NCI-H446 (cell line): ENCODE data around the gene CASP8AP2.
A peak's percentile ranks its signal among the peaks of the same experiment; 100 is the strongest.
"Not testable (repeated sequence)": the region's sequence is repeated elsewhere in the genome, so short reads cannot be mapped to it uniquely, and the experiment has no call there.

Source experiments
- DNase-seq, 2 experiments: peaks; one replicate each; lab custom pipeline; 2025; lab: John Stamatoyannopoulos, UW

Gene CASP8AP2

DNA sequence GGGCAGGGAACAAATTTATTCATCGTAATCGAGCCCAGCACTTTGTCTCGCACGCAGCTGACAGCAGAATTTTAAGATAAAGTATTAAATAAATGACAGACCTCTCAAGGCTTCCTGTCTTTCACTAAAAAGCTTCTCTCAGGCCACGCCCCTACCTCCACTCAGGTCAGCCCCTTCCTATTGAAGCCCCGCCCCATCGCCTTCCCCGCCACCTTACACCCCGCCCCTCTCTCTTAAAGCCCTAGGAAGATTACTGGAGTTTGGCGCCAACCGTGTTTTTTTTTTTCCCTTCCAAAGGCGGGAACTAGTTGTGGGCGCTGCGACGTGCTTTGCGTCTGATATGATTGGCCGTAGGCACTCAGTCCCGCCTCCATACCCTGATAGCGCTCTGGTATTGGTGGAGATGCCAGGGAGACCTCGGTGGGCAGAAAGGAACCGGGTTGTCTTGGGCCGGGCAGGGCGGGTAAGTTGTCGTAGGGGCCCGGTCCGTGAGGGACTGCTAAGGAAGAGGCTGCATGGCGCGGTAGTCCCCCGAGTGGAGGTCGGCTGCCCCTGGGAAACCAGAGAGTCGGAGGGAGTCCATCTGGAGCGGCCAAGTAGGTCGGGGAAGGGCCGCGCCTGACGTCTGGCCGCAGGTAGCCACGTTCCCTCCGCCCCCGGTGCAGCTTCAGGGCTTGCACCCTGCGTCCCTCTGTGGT is at the start of gene CASP8AP2:
TSS of gene CASP8AP2 (plus strand) at position 409 of the 698 bp plus-strand sequence.
- peak; percentile 94 to 97 for DNase-seq

DNA sequence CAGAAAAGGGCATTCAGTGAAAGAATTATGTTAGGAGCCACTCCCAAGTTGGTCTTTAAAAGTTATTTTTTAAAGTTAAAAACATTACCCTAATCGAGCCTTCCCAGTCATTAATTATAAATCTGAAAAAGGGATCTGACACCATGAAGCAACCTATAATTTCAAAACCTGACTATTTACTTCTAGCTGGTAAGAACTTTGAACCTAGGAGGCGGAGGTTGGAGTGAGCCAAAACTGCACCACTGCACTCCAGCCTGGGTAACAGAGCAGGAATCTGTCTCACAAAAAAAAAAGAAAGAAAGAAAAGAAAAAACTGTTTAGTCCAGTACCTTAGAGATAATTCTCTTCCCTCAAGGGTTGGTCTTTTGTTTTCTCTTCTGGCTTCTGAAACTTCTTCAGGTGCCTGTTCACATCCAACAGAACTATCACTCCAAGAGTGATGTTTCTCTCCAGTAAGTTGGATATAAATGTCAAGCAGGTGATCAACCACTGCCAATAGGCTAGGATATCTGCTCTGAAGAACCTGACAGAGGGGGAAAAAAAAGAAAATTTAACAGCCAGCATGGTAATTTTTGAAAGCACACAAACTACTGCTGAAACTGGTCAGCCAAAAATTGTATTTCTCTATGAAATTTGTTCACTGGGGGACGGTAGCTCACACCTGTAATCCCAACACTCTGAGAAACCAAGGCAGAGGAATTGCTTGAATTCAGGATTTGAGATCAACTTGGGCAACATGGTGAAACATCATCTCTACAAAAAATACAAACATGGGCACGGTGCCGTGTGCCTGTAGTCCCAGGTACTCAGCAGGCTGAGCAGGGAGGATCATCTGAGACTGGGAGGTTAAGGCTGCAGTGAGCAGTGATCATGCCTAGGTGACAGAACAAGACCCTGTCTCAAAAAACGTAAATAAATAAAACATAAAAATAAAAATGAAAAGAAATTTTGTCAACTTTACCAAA is 48.3 kb upstream of the CASP8AP2 start:
- no peak for DNase-seq

DNA sequence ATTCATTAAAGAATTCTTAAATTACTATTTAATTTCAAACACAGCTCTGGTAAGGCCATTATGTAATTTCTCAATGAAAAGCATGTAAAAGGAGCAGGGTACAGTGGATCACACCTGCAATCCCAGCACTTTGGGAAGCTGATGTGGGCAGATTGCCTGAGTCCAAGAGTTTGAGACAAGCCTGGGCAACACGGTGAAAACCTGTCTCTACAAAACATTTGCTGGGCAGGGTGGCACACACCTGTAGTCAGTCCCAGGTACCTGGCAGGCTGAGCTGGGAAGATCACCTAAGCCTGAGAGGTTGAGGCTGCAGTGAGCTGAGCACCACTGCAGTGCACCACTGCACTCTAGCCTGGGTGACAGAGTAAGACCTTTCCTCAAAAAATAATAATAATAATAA is 47.5 kb upstream of the CASP8AP2 start:
- DNase-seq, result no peak

DNA sequence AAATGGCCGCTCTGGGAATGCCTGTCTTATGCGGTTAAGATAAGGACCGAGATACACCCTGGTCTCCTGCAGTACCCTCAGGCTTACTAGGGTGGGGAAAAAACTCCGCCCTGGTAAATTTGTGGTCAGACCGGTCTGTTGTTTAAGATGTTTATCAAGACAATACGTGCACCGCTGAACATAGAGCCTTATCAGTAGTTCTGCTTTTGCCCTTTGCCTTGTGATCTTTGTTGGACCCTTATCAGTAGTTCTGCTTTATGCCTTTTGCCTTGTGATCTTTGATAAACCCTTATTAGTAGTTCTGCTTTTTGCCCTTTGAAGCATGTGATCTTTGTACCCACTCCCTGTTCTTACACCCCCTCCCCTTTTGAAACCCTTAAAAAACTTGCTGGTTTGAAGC is 46.4 kb upstream of the CASP8AP2 start:
- DNase-seq, result not testable (repeated sequence)

DNA sequence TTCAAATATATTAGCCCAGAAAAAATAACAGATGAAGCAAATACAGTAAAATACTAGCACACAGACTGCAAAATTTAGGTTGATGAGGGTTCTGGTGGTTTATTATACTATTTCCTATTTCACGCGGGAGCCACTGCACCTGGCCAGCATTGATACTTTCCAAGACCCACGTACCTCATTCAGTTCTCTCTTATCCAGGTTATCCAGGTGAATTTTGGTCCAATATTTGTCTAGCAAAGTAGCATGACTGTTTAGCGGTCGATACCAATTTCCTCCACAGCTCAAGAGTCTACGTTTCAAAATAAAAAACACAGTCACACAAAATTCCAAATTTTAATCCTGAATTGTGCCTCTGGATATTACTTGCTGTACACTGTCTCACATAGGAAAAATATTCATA is 44.8 kb upstream of the CASP8AP2 start:
- no peak for DNase-seq

DNA sequence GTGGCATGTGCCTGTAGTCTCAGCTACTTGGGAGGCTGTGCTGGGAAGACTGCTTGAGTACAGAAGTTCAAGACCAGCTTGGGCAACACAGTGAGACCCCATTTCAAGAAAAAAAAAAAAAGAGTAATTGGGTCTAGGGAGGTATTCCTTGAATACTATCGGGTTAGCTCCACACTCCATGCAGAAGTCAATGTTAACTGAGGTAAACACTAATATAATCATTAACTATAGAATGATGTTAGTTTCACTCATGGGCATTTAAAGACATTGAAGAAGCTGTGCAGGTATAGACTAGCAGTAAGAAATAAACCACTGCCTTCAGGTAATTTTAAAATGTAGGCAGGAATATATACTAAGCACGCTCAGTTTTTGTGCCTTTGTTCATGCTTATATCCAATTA is 42.7 kb upstream of the CASP8AP2 start:
- no peak for DNase-seq

DNA sequence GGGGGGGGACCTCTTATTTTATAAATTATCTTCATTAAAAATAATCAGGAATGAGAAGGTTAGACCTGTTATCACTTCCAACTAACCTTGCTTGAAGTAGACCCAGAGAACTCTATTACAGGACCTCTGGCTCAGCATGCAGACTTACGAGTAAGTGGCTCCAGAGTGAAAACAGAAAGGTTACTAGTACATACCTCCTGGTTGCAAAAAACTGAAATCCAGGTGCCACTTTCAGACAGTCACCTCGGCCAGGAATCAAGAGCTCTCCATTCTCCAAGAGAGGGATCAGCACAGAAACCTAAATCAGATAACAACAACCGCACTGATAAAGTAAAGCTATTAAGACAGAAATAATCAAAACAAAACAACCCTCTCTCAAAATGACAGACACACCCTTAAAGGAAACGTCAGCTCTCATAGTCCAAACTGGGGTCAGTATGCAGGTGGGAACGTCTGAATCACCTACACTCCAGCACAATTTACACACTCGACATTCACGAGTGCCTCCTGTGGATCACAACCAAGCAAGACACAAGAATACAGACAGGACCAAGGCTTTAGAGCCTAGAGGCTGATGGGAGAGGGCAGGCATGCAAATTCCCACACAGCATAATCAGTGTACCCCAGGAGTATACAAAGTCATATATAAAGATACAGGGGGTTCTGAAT is 41.9 kb upstream of the CASP8AP2 start:
- DNase-seq, result no peak

DNA sequence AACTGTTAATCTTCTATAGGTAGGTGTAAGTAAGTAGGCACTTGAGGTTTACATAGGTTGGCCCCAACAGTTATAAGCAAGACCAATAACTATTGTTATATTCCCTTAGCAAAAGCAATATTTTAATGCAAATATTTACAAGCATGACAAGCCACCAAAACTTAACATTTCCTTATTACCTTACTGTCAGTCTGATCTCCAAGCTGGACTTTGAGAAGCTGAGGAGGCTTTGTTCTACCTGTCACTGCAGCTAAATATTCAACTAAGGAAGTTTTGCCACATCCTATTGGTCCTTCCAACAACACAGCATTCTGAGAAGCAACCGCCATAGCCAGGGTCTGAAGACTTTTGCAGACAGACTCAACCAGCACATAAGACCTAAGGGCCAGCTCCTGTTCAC is 39.7 kb upstream of the CASP8AP2 start:
- no peak for DNase-seq

DNA sequence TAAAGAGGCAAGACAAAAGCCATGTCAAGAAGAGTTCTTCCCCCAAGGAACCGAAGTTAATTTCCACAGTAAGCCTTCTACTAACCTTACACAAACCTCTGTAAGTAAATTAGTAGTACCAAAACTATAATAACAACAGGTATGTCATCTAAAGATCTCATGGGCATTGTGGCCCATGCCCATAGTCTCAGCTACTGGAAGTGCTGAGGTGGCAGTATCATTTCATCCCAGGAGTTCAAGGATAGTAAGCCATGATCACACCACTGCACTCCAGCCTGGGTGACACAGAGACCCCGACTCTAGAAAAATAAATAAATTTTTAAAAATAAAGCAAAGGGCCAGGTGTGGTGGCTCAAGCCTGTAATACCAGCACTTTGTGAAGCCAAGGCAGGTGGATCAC is 39.3 kb upstream of the CASP8AP2 start:
- DNase-seq, result no peak

DNA sequence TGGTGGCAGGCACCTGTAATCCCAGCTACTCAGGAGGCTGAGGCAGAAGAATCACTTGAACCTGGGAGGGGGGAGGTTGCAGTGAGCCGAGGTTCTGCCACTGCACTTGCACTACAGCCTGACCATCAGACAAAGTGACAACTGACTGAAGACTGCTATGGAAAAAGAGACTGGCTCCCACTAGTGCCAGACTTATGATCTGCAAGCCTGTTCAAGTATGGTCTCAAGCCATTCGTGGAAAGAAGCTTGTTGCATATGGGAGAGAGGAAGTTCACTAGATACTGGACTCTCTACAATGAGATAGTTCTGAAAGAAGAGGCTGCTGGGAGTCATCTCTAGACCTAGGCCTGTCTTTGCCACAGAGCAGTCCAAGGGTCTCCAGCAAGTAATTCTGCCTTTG is 36.8 kb upstream of the CASP8AP2 start:
- DNase-seq, result peak in 1 of 2 experiments; percentile 13

DNA sequence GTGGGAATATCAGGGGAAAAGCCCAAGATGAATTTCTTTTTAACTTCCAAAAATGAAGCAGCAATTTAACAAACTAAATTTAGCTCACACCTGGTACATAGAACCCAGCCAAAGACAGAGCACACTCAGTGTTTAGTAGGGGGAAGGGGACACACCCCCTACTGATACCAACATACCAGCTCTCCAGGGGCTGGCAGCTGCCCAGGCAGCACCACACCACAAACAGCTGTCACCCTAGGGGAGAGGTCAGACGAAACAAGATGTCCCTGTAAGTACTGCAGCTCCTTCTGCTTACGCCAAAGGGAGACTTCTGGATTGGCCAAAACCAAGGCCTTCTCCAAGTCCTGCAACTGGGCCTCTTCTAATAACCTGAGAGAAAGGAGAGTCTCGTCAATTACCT is 36.1 kb upstream of the CASP8AP2 start:
- DNase-seq, result peak in 1 of 2 experiments; percentile 7

DNA sequence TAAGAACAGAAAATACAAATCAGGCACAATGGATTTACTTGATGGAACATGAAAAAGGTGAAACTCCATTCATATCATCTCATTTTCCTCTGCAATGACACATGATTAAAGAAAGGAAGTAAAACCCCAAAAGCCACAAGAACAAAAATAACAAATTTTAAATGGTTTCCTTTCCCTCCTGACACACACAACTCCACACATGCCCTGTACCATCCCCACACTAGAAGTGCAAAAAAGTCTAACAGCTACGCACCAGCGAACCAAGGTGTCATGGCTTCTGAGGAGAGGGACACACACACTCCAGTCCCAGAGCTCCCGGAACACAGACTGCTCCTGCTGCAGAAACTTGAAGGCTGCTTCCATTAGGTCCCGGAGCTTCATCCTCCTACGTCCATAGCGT is 35.4 kb upstream of the CASP8AP2 start:
- DNase-seq, result no peak

DNA sequence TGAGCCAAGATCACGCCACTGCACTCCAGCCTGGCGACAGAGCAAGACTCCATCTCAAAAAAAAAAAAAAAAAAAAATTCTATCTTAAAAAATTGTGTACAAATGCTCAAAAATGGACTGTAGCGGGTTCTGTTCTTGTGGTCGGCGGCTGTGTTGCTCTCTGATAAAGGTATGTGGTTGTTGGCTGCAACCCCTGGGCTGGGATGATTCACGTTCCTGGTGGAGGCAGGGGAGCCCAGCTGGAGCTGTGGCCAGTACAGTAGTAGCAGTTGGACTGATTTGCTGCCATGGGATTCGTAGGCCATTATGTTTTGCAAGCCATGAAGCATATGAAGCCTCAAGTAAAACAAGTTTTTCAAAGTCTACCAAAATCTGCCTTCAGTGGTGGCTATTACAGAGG is 32.4 kb upstream of the CASP8AP2 start:
- DNase-seq, result no peak

DNA sequence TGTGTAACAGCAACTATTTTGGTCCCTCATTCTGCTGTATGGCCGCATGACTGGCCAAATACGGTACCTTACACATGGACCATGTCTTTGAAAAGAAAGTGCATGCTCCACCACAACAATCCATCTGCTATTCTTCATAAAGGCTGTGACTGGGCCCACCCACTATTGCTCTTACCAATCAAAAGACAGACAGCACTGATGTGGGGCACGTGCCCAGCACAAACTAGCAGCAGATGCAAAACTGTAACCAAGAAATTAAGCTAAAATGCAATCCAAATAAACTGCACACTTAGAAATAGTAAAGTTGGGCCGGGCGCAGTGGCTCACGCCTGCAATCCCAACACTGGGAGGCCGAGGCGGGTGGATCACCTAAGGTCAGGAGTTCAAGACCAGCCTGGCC is 30.6 kb upstream of the CASP8AP2 start:
- no peak for DNase-seq

DNA sequence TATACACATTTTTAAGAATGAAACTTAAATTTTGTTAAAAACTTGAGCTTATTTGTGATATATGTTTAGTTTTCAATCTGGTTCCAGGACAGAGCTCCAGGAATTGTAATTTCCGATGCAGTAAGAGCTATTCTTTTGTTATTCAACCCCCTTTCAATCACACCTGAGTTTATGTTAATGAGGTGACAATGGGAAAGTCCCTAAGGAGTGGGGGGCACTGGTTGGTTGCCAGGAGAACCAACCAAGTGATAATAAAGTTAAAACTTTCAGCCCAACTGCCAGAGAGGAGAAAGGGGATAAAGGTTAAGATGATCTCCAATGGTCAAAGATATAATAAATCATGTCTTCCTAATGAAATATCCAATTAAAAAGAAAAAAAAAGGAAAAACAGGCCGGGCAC is 29.9 kb upstream of the CASP8AP2 start:
- DNase-seq, result no peak

DNA sequence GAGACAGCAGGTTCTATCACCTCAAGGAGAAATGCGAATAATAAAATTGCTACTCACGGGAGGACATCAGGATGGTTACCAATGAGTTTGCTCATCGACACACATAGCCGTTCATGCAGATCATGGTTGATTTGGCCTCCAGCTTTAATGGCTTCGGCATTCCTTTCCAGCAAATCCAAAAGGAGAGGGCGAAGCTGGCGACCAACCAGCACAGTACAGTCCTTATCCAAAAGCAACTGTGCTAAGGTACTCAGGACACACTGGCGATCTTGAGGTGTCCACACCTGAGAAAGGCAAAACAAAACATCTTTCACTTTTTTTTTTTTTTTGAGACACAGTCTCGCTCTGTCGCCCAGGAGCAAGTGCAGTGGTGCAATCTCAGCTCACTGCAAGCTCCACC is 26.4 kb upstream of the CASP8AP2 start:
- DNase-seq, result no peak

DNA sequence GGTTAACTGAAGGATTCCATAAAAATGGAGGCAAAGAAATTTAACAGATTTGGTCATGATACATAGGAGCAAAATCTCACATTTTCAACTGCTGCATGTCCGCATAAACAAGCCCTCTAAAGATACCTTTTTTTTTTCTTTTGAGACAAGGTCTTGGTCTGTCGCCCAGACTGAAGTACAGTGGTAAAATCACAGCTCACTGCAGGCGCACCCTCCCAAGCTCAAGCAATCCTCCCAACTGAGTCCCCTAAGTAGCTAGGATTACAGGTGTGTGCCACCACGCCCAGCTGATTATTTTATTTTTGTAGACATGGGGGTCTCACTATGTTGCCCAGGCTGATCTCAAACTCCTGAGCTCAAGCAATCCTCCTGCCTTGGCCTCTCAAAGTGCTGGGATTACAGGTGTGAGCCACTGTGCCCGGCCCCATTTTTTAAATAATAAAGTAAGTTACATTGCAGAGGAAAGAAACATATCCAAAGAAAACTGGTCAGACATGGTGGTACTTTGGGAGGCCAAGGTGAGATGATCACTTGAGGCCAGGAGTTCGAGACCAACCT is 23.8 kb upstream of the CASP8AP2 start:
- DNase-seq, result no peak

DNA sequence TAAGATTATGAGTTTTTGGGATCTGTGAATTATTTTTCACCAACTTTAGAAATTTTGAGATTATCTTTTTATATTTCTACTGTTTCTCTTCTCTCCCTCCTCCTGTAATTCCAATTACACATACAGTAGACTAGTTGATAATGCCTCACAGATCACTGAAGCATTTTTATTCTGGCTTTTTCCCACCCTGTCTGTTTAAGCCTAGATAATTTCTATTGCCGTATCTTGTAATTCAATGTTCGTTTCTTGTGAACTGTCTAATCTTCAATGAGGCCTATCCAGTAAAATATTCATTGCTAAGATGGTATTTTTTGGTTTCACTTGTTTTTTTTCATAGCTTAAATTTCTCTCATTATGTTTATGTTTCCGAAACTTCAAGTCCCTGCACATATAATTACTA is 22.1 kb upstream of the CASP8AP2 start:
- DNase-seq, result no peak

DNA sequence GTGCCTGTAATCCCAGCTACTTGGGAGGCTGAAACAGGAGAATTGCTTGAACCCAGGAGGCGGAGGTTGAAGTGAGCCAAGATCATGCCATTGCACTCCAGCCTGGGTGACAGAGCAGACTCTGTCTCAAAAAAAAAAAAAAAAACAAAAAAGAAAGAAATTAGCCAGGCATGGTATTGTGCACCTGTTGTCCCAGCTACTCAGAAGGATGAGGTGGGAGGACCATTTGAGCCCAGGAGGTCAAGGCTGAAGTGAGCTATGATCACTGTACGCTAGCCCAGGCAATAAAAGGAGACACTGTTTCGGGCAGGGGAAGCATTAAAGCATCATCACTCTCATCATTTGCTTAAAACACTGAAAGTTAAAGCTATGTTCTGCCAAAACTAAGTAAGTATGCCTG is 16.3 kb upstream of the CASP8AP2 start:
- DNase-seq, result not testable (repeated sequence)

DNA sequence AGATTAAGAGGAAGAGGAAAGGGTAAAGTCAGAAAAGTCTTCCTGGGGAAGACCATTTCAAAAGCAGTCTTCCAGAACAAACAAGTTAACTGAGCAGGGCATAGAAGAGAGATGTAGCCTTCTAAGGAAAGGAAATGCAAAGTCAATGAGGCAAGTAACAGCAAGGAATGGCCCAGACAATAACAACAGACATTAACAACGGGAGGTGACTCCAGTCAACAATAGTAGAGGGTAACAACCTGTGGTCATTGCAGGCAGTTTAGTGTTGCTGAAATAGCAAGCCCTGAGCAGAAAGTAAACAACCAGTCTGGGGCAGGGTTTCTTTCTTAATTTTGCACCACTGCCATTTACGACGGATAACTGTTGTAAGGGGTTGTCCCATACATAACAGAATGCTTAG is 12.2 kb upstream of the CASP8AP2 start:
- DNase-seq, result no peak

DNA sequence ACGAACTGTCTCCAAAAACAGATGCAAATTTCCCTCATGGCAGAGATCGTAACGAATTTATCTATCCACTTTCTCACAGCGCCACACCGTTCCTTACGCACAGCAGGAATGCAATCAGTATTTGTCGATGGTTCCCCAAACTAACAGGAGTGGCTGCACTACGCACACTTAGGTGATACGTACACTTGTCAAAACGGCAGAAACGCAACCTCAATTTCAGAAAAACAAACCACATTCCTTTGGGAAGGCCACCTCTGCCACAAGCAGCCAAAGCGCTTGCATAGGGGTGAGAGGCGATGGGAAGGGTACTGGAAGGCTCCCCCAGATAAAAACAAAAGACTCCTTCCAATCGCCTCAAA is 10.7 kb upstream of the CASP8AP2 start:
- DNase-seq, result no peak

DNA sequence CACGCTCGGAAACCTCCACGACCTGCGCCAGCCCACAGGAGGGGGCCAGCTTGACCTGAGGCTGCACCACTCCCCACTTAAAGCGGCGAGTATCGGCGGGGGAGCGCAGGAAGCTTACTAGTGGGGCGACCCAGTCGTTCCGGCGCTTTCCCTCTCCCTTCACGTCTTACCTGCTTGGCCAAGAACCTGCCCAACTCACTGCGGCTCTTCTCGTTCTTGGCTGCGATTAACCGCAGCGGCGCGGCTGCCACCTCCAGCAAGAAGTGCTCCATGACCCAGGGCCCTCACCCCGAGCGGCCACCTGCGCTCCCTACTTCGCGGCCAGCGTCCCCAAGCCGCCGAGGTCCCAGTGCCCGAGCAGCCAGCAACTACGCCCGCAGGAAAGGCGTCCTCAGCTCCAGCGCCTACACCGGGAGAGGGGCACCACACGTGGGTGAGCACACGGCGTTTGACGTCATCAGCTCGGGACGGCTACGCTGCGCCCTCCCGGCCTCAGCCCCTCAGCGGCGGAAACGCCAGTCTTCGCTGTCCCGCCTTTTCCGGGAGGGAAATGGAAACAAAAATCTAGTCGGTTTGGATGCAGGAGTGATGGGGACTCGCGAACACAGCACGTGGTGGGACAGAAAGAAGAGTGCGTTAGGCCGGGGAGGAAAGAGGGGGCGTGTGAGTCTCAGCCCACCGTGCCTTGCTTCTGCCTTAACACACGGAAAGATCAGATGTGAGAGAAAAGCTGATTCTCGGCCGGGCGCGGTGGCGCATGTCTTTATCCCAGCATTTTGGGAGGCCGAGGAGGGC is 10.1 kb upstream of the CASP8AP2 start, which contains the start of gene MDN1:
TSS of gene MDN1 (minus strand) at position 459 of the 795 bp plus-strand sequence. CDS start at position 272, 187 bp downstream.
- DNase-seq, result peak; percentile 86 to 93
